DOHH2 (cell line): ENCODE measurements around the gene CD36.

Source experiments
- H3F3A ChIP-seq: fragments of 200-600 bp; sonication (generic), shearing (Covaris generic); 2 replicates; pipeline ENCODE4 v1.6.0; 2016; ENCODE audit warnings: antibody characterized with exemption, mild to moderate bottlenecking; ENCODE audit not compliant: control insufficient read depth, insufficient read depth
- H3K27ac ChIP-seq: fragments of 200-600 bp; sonication (generic); 2 replicates; pipeline ENCODE4 v1.5.1; 2014; ENCODE audit warnings: low read depth, mild to moderate bottlenecking, low read length, moderate library complexity
- H3K27me3 ChIP-seq: fragments of 200-600 bp; sonication (generic); 2 replicates; pipeline ENCODE4 v1.6.1; 2014; ENCODE audit warnings: mild to moderate bottlenecking, low read length, mixed read lengths; ENCODE audit not compliant: control insufficient read depth
- H3K36me3 ChIP-seq: fragments of 200-600 bp; sonication (generic); 2 replicates; pipeline ENCODE4 v1.6.1; 2014; ENCODE audit warnings: mild to moderate bottlenecking, low read length, moderate library complexity, mixed read lengths; ENCODE audit not compliant: control insufficient read depth
- H3K4me1 ChIP-seq: fragments of 200-600 bp; sonication (generic); 2 replicates; pipeline ENCODE4 v1.6.1; 2014; ENCODE audit warnings: mild to moderate bottlenecking, low read length, mixed read lengths; ENCODE audit not compliant: control insufficient read depth
- H3K4me2 ChIP-seq: fragments of 200-600 bp; sonication (generic); 2 replicates; pipeline ENCODE4 v1.6.0; 2014; ENCODE audit warnings: mild to moderate bottlenecking, low read length, moderate library complexity
- H3K4me3 ChIP-seq: fragments of 200-600 bp; sonication (generic); 2 replicates; pipeline ENCODE4 v1.5.1; 2014; ENCODE audit warnings: mild to moderate bottlenecking, low read length, mixed read lengths
- H3K79me2 ChIP-seq: fragments of 200-600 bp; sonication (generic); 2 replicates; pipeline ENCODE4 v1.6.1; 2014; ENCODE audit warnings: mild to moderate bottlenecking, low read length, mixed read lengths; ENCODE audit not compliant: control insufficient read depth
- H3K9me2 ChIP-seq: fragments of 200-600 bp; sonication (generic); replicated peaks from 2 replicates; pipeline ENCODE4 v1.6.1; 2014; ENCODE audit warnings: mild to moderate bottlenecking, low read length, mixed read lengths; ENCODE audit not compliant: control insufficient read depth
- H3K9me3 ChIP-seq: fragments of 200-600 bp; sonication (generic); 2 replicates; pipeline ENCODE4 v1.6.1; 2014; ENCODE audit warnings: antibody characterized with exemption, low read length, mixed read lengths; ENCODE audit not compliant: control insufficient read depth, insufficient read depth
- H4K20me1 ChIP-seq: fragments of 200-600 bp; sonication (generic); 2 replicates; pipeline ENCODE4 v1.6.0; 2014; ENCODE audit warnings: low read depth, mild to moderate bottlenecking, antibody characterized with exemption, low read length, moderate library complexity; ENCODE audit not compliant: control insufficient read depth, insufficient read depth
- EZH2phosphoT487 ChIP-seq: fragments of 200-600 bp; sonication (generic); IDR thresholded peaks from 2 replicates; pipeline ENCODE4 v1.6.1; 2017; ENCODE audit warnings: borderline replicate concordance, mild to moderate bottlenecking, antibody characterized with exemption, low read length, moderate library complexity, mixed read lengths
- TF ChIP-seq, protein P1 (sequence below): fragments of 200-600 bp; sonication (generic); IDR thresholded peaks from one replicate; pipeline ENCODE4 v1.5.1; 2014; ENCODE audit warnings: antibody characterized with exemption, mild to moderate bottlenecking, low read depth, low read length; ENCODE audit not compliant: poor library complexity, severe bottlenecking

Gene CD36

DNA sequence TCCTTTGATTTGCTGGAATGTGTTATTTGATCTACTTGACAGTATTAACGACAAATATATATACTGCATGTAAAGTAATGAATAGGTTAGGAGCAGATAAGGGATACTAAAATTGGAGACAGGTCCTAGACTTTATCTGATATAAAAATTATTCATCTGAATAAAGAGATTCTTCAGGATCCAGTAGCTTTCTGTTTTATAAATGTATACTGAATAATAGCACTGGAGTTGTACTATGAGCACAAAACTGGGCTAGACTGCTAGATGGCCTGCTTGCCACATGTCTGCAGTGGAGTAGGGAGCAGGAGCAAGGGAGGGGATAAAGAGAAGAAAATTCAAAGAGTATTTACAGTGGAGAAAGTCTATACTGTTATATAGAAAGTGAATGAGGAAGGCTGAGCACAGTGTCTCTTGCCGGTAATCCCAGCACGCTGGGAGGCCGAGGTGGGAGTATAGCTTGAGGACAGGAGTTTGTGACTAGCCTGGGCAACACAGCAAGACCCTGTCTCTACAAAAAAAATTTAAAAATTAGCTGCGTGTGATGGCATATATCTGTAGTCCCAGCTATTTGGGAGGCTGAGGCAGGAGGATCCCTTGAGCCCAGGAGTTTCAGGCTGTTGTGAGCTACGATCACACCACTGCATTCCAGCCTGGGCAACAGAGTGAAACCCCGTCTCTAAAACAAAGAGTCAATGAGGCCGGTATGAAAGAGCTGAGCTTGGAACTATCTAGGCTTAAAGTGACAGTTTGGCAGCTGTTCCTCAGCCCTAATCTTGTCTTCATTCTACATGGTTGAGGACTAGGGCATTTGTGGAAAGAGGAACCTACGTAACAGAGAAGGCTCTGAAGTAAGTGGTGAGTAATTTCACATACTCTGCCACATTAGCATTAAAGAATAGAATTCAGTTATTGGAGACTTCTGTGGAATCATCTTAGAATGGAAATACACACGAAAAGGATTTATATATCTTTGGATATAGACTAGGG lies 41.8 kb downstream of the CD36 start:
- no peak overlapping the region for H3K4me2 ChIP-seq
- TF ChIP-seq EZH2phosphoT487, result no peak
- TF ChIP-seq, protein P1, sequence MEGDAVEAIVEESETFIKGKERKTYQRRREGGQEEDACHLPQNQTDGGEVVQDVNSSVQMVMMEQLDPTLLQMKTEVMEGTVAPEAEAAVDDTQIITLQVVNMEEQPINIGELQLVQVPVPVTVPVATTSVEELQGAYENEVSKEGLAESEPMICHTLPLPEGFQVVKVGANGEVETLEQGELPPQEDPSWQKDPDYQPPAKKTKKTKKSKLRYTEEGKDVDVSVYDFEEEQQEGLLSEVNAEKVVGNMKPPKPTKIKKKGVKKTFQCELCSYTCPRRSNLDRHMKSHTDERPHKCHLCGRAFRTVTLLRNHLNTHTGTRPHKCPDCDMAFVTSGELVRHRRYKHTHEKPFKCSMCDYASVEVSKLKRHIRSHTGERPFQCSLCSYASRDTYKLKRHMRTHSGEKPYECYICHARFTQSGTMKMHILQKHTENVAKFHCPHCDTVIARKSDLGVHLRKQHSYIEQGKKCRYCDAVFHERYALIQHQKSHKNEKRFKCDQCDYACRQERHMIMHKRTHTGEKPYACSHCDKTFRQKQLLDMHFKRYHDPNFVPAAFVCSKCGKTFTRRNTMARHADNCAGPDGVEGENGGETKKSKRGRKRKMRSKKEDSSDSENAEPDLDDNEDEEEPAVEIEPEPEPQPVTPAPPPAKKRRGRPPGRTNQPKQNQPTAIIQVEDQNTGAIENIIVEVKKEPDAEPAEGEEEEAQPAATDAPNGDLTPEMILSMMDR, result no peak
- H3K27ac ChIP-seq, result no peak overlapping the region

DNA sequence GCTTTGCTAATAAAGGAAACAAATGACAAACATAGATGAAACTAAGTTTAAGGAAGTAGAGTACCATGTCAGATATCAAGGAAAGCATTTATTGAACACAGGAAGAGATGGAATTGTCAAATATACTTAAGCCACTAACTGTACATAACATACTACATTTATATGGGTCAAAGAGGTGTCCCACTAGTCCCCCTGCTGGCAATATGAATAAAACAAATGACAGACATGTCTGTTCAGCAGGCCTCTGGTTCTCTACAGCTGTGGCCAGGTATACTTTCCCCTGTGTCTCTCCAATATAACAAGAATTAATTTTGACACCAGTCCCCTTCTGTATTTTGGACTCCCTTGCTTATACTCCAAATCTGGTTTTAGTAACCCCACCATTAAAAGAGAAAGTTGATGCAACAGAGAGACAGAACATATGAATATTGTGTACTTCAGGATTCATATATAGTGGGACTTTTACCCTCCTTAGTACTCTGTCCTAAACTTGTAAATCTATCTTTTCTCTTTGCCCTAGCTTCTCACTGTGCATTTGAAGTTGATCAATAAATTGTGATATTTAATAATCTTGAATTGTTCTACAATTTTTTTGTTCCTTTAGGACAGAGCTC lies 42.9 kb downstream of the CD36 start:
- H3K9me3 ChIP-seq, result no peaks in the 10 kb centered on the region
- no peaks in the 10 kb centered on the region for H3K36me3 ChIP-seq
- no peak overlapping the region for H3K27ac ChIP-seq
- TF ChIP-seq EZH2phosphoT487, result no peak
- TF ChIP-seq, protein P1, result peak; percentile 57
- H3K4me3 ChIP-seq, result no peak overlapping the region
- no peaks in the 10 kb centered on the region for H3K9me2 ChIP-seq
- H3K27me3 ChIP-seq, result no peaks in the 10 kb centered on the region
- H4K20me1 ChIP-seq, result no peaks in the 10 kb centered on the region
- H3K4me2 ChIP-seq, result no peak overlapping the region
- no peaks in the 10 kb centered on the region for H3K4me1 ChIP-seq
- peaks cover 3% of the 10 kb centered on the region; the same call in 1 of the 2 replicates for H3F3A ChIP-seq
- H3K79me2 ChIP-seq, result no peaks in the 10 kb centered on the region

More for the DNA sequence above, 41.8 kb downstream of the CD36 start:
- Histone ChIP-seq H4K20me1 (no peaks in the 10 kb centered on the region), H3K4me1 (no peaks in the 10 kb centered on the region), H3K36me3 (no peaks in the 10 kb centered on the region), H3K4me3 (no peak overlapping the region), H3F3A (peaks cover 3% of the 10 kb centered on the region; the same call in 1 of the 2 replicates), H3K9me3 (no peaks in the 10 kb centered on the region), H3K79me2 (no peaks in the 10 kb centered on the region), H3K27me3 (no peaks in the 10 kb centered on the region), H3K9me2 (no peaks in the 10 kb centered on the region)

DNA sequence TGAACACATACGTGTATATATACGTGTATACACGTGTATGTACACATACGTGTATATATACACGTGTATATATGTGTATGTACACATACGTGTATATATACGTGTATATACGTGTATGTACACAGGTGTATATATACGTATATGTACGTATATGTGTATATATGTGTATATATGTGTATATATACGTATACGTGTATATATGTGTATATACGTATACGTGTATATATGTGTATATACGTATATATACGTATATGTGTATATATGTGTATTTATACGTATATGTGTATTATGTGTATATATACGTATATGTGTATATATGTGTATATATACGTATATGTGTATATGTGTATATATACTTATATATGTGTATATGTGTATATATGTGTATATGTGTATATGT lies 44.3 kb downstream of the CD36 start:
- no peaks in the 10 kb centered on the region for H3K27me3 ChIP-seq
- peaks cover 3% of the 10 kb centered on the region; the same call in 1 of the 2 replicates for H3F3A ChIP-seq
- H3K36me3 ChIP-seq, result no peaks in the 10 kb centered on the region

More for the DNA sequence above, 44.3 kb downstream of the CD36 start:
- no peaks in the 10 kb centered on the region for H4K20me1 ChIP-seq
- H3K4me2 ChIP-seq, result no peak overlapping the region
- H3K79me2 ChIP-seq, result no peaks in the 10 kb centered on the region
- no peak overlapping the region for H3K27ac ChIP-seq
- H3K4me3 ChIP-seq, result no peak overlapping the region
- H3K9me2 ChIP-seq, result no peaks in the 10 kb centered on the region
- TF ChIP-seq, protein P1, result no peak
- TF ChIP-seq EZH2phosphoT487, result no peak
- H3K9me3 ChIP-seq, result no peaks in the 10 kb centered on the region
- no peaks in the 10 kb centered on the region for H3K4me1 ChIP-seq
